Measurements from ENCODE around the gene TMEM151A.

Gene TMEM151A

DNA sequence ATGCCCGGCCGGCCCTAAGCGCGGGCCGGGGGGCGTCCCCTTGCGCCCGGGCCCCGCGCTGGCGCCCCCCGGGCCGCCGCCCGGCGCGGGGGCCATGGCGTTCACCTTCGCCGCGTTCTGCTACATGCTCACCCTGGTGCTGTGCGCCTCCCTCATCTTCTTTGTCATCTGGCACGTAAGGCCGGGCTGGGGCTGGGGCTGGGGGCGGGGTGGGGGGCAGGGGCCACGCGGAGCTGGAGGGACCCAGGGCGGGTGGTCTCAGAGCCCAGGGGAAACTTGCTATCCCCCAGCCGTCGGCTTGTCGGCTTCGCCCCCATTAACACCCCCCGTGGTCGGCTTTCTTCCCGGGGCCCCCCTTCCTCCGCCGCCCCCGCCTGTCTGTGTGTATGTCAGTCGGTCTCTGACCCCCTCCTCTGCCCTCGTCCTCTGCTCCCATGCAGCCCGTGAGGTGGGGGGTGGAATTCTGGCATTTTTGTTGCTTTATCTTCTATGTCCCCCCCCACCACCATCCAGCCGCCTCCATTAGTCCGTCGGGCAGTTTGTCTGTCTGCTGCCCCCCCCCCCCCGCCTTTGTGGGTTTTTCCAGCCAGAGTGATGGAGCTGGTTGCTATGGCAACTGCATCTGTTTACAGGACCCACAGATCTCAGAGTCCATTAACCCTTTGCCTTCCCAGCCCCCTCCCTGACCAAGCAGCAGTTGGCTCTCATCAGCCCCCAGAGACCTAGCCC, 13.2 kb upstream of the TMEM151A start:
- Histone ChIP-seq H3K36me3 (peaks cover 7 to 34% (median 33%) of the 10 kb centered on the region in 3 donors), H3K9me3 (no peaks in the 10 kb centered on the region), H3K4me3 (peak overlapping the region; percentile 29 to 49), H3K27me3 (no peaks in the 10 kb centered on the region), H3K4me1 (peaks cover 3 to 28% (median 24%) of the 10 kb centered on the region in 4 donors), H3K27ac (no peak overlapping the region)
- intact Hi-C loops (cut with DNase I; ENCODE audit: low total_unique reads): no loop called here
- no peak for DNase-seq
- no peak for TF ChIP-seq CTCF (IDR thresholded peaks at IDR 0.05)

GRCh38 chr11:66279092-66279734, 12.5 kb upstream of the TMEM151A start:
- Histone ChIP-seq H3K36me3 (peaks cover under 1 to 29% (median 27%) of the 10 kb centered on the region in 3 donors), H3K9me3 (no peaks in the 10 kb centered on the region), H3K4me1 (peaks cover 3 to 28% (median 24%) of the 10 kb centered on the region in 4 donors), H3K27me3 (no peaks in the 10 kb centered on the region), H3K4me3 (no peak overlapping the region), H3K27ac (no peak overlapping the region)
- TF ChIP-seq CTCF (IDR thresholded peaks at IDR 0.05): no peak
- intact Hi-C loops (cut with DNase I; ENCODE audit: low total_unique reads): no loop called here
- DNase-seq: no peak

GRCh38 chr11:66280428-66280827, 11.3 kb upstream of the TMEM151A start:
- H3K4me1 ChIP-seq: peaks cover 3 to 28% (median 24%) of the 10 kb centered on the region in 4 donors
- TF ChIP-seq CTCF (IDR thresholded peaks at IDR 0.05): no peak
- DNase-seq: no peak
- intact Hi-C loops (cut with DNase I; ENCODE audit: low total_unique reads): no loop called here
- no peak overlapping the region for H3K4me3 ChIP-seq
- H3K36me3 ChIP-seq: peaks cover 0 to 29% (median 15%) of the 10 kb centered on the region in 3 donors
- H3K27me3 ChIP-seq: no peaks in the 10 kb centered on the region
- no peak overlapping the region for H3K27ac ChIP-seq
- no peaks in the 10 kb centered on the region for H3K9me3 ChIP-seq

- Histone ChIP-seq H3K27ac (no peak overlapping the region), H3K36me3 (peaks cover 0 to 26% (median 10%) of the 10 kb centered on the region in 3 donors), H3K4me1 (peaks cover 3 to 28% (median 24%) of the 10 kb centered on the region in 4 donors), H3K4me3 (no peak overlapping the region), H3K27me3 (no peaks in the 10 kb centered on the region), H3K9me3 (no peaks in the 10 kb centered on the region)
- DNase-seq: no peak
- TF ChIP-seq CTCF (IDR thresholded peaks at IDR 0.05): no peak
- intact Hi-C loops (cut with DNase I; ENCODE audit: low total_unique reads): no loop called here
Observed at GRCh38 chr11:66281001-66281400, 10.7 kb upstream of the TMEM151A start.

DNA sequence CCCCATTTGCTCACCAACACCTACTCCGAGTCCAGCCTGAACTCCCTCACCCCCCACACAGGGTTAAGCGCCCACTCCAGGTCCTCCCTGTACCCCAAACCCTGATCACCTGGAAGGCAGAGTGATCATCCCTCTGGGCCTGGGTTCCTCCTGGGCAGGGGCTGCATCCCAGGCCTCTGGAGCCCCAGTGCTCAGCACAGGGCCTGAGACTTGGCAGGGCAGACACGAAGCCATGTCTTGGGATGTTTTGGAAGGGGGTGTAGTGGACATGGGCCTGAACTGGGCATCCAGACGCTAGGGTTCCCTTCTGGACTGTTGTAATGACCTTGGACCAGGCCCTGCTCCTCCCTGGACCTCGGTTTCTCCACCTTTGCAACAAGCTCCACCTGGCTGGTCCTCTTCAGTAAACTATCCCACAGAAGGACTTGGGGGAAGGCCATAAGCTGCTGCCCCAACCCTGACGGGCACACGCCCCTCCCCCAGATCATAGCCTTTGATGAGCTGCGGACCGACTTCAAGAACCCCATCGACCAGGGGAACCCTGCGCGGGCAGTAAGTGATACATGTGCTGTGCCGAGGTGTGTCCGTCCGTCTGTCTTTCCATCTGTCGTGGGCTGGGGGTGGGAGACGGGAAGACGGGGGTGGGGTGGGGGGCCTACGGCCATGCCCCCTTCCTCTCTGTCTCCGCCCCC, 9.8 kb upstream of the TMEM151A start:
- intact Hi-C loops (cut with DNase I; ENCODE audit: low total_unique reads): loop anchor here (2.0 kb wide), 1 partner anchor 59 kb away; no protein-coding TSS in a partner anchor
- Histone ChIP-seq H3K27me3 (no peaks in the 10 kb centered on the region), H3K9me3 (no peaks in the 10 kb centered on the region), H3K27ac (no peak overlapping the region), H3K4me1 (peaks cover 3 to 28% (median 26%) of the 10 kb centered on the region in 4 donors), H3K36me3 (peaks cover 0 to 17% (median 4%) of the 10 kb centered on the region in 3 donors), H3K4me3 (no peak overlapping the region)
- no peak for DNase-seq
- no peak for TF ChIP-seq CTCF (IDR thresholded peaks at IDR 0.05)

All from tibial artery (tissue), 4 donors.